H9 (cell line): Measurements from ENCODE around the gene GNB1L. TPM values are rescaled to one million over a fixed set of nuclear protein-coding genes. Genes with fewer than 3 reads are reported as not detected.

Experiments
- DNase-seq: peaks from one replicate; pipeline ENCODE4 v3.0.0-alpha.2; 2017
- H2AFZ ChIP-seq: one replicate; pipeline ENCODE4 v1.6.1; 2013; ENCODE audit warnings: mild to moderate bottlenecking, low read length, control low read depth, moderate library complexity
- H2AK5ac ChIP-seq: 2 replicates; pipeline ENCODE4 v1.6.1; 2013; ENCODE audit warnings: low read length, control low read depth, mixed read lengths; ENCODE audit not compliant: insufficient read length
- H2BK120ac ChIP-seq: one replicate; pipeline ENCODE4 v1.6.1; 2013; ENCODE audit warnings: low read depth, mild to moderate bottlenecking, low read length, control low read depth, inconsistent platforms; ENCODE audit not compliant: poor library complexity, severe bottlenecking
- H2BK12ac ChIP-seq: 2 replicates; pipeline ENCODE4 v1.6.1; 2013; ENCODE audit warnings: low read length, control low read depth, mixed read lengths, low read depth; ENCODE audit not compliant: insufficient read length
- H2BK15ac ChIP-seq: 2 replicates; pipeline ENCODE4 v1.6.1; 2013; ENCODE audit warnings: low read depth, low read length, control low read depth
- H2BK20ac ChIP-seq: one replicate; pipeline ENCODE4 v1.6.1; 2013; ENCODE audit warnings: low read depth, mild to moderate bottlenecking, low read length, control low read depth, inconsistent platforms; ENCODE audit not compliant: poor library complexity, severe bottlenecking
- H2BK5ac ChIP-seq: 2 replicates; pipeline ENCODE4 v1.6.1; 2013; ENCODE audit warnings: low read length, control low read depth, mixed read lengths; ENCODE audit not compliant: insufficient read length
- H3K14ac ChIP-seq: 2 replicates; pipeline ENCODE4 v1.6.1; 2013; ENCODE audit warnings: low read length, control low read depth; ENCODE audit not compliant: insufficient read depth
- H3K18ac ChIP-seq: 2 replicates; pipeline ENCODE4 v1.6.1; 2013; ENCODE audit warnings: low read depth, mild to moderate bottlenecking, mixed read lengths, low read length, control low read depth; ENCODE audit not compliant: insufficient read length
- H3K23ac ChIP-seq: 2 replicates; pipeline ENCODE4 v1.6.1; 2013; ENCODE audit warnings: low read length, control low read depth, mixed read lengths, low read depth; ENCODE audit not compliant: insufficient read length
- H3K23me2 ChIP-seq: 2 replicates; pipeline ENCODE4 v1.6.1; 2013; ENCODE audit warnings: low read depth, mild to moderate bottlenecking, mixed read lengths, low read length, control low read depth; ENCODE audit not compliant: insufficient read length, poor library complexity, severe bottlenecking
- H3K27ac ChIP-seq: 2 replicates; pipeline ENCODE4 v1.5.1; 2013; ENCODE audit warnings: low read length, control low read depth, mixed read lengths, low read depth; ENCODE audit not compliant: insufficient read length
- H3K27me3 ChIP-seq: 2 replicates; pipeline ENCODE4 v1.6.1; 2013; ENCODE audit warnings: low read length, control low read depth, inconsistent platforms; ENCODE audit not compliant: insufficient read depth
- H3K4ac ChIP-seq: 2 replicates; pipeline ENCODE4 v1.6.1; 2013; ENCODE audit warnings: low read depth, mild to moderate bottlenecking, control low read depth, inconsistent platforms, low read length, moderate library complexity
- H3K4me1 ChIP-seq: 2 replicates; pipeline ENCODE4 v1.6.1; 2013; ENCODE audit warnings: low read length, control low read depth, inconsistent platforms; ENCODE audit not compliant: insufficient read depth
- H3K4me2 ChIP-seq: 2 replicates; pipeline ENCODE4 v1.6.1; 2013; ENCODE audit warnings: low read length, control low read depth, mixed read lengths; ENCODE audit not compliant: insufficient read length, insufficient read depth
- H3K56ac ChIP-seq: 2 replicates; pipeline ENCODE4 v1.6.1; 2013; ENCODE audit warnings: low read depth, mild to moderate bottlenecking, mixed read lengths, low read length, control low read depth; ENCODE audit not compliant: insufficient read length
- H3K79me1 ChIP-seq: 2 replicates; pipeline ENCODE4 v1.6.1; 2013; ENCODE audit warnings: low read depth, mild to moderate bottlenecking, moderate library complexity, low read length, control low read depth, inconsistent platforms; ENCODE audit not compliant: insufficient read depth, poor library complexity, severe bottlenecking
- H3K79me2 ChIP-seq: 2 replicates; pipeline ENCODE4 v1.6.1; 2013; ENCODE audit warnings: low read length, control low read depth, inconsistent platforms; ENCODE audit not compliant: insufficient read depth
- H3K9ac ChIP-seq: 2 replicates; pipeline ENCODE4 v1.6.1; 2013; ENCODE audit warnings: low read length, control low read depth, mixed read lengths; ENCODE audit not compliant: insufficient read length; ENCODE audit errors: extremely low read depth
- H3K9me3 ChIP-seq: one replicate; pipeline ENCODE4 v1.6.1; 2013; ENCODE audit warnings: low read depth, low read length, inconsistent platforms; ENCODE audit not compliant: control insufficient read depth
- H3T11ph ChIP-seq: one replicate; pipeline ENCODE4 v1.6.1; 2013; ENCODE audit warnings: mild to moderate bottlenecking, low read length, control low read depth, inconsistent platforms
- H4K20me1 ChIP-seq: one replicate; pipeline ENCODE4 v1.6.1; 2013; ENCODE audit not compliant: control insufficient read depth, insufficient read length, insufficient read depth
- H4K5ac ChIP-seq: 2 replicates; pipeline ENCODE4 v1.6.1; 2013; ENCODE audit warnings: low read depth, mild to moderate bottlenecking, mixed read lengths, low read length, control low read depth; ENCODE audit not compliant: insufficient read length
- H4K8ac ChIP-seq: replicated peaks from 2 replicates; pipeline ENCODE4 v1.6.1; 2013; ENCODE audit warnings: low read length, control low read depth, mixed read lengths, low read depth; ENCODE audit not compliant: insufficient read length
- H4K91ac ChIP-seq: 2 replicates; pipeline ENCODE4 v1.6.1; 2013; ENCODE audit warnings: low read depth, mild to moderate bottlenecking, moderate library complexity, mixed read lengths, low read length, control low read depth; ENCODE audit not compliant: insufficient read length
- H3K27ac Mint-ChIP-seq, 3 experiments: 2 replicates in 2 of 3; 3 replicates in 1 of 3; pipeline ENCODE4 v1.8.0; 2020 to 2021; ENCODE audit warnings: mixed read lengths in 3 of 3, mild to moderate bottlenecking in 1 of 3, moderate library complexity in 1 of 3
- H3K27me3 Mint-ChIP-seq: 2 replicates; pipeline ENCODE4 v1.8.0; 2021; ENCODE audit warnings: low read depth, mild to moderate bottlenecking, moderate library complexity, mixed read lengths
- H3K36me3 Mint-ChIP-seq, 3 experiments: 2 replicates in 2 of 3; 3 replicates in 1 of 3; pipeline ENCODE4 v1.8.0; 2020 to 2021; ENCODE audit warnings: low read depth in 3 of 3, mixed read lengths in 3 of 3; ENCODE audit not compliant: insufficient read depth in 1 of 3
- H3K4me1 Mint-ChIP-seq, 2 experiments: 2 replicates each; pipeline ENCODE4 v1.8.0; 2020; ENCODE audit warnings: mixed read lengths in 2 of 2
- H3K4me3 Mint-ChIP-seq, 2 experiments: 2 replicates in 1 of 2; 3 replicates in 1 of 2; pipeline ENCODE4 v1.8.0; 2020 to 2021; ENCODE audit warnings: mild to moderate bottlenecking in 2 of 2, mixed read lengths in 2 of 2, moderate library complexity in 1 of 2
- H3K9me3 Mint-ChIP-seq, 2 experiments: 2 replicates in 1 of 2; 3 replicates in 1 of 2; pipeline ENCODE4 v1.8.0; 2020; ENCODE audit warnings: mild to moderate bottlenecking in 2 of 2, mixed read lengths in 2 of 2, moderate library complexity in 1 of 2
- WGBS: extraction: QIAGEN DNeasy Blood & Tissue Kit; methylation state at CpG from one replicate; pipeline ENCODE4 v1.1.7; 2013; ENCODE audit warnings: missing lambda C conversion rate, low lambda C conversion rate, mixed read lengths; ENCODE audit not compliant: insufficient read length; ENCODE audit errors: extremely low coverage; 5-methylcytosine and 5-hydroxymethylcytosine counted together
- total RNA-seq: library from RNA; stranded (reverse); gene quantifications from 2 replicates; pipeline ENCODE4 v1.2.1, GENCODE V29; 2021
- TF ChIP-seq, protein P1 (sequence below): fragments of 200-600 bp; sonication (generic); conservative IDR thresholded peaks from 3 replicates; pipeline ENCODE4 v1.8.0; 2021; ENCODE audit warnings: antibody characterized with exemption, mild to moderate bottlenecking

GNB1L gene
- total RNA-seq, 1 experiment from 2014 or later: 22.4 TPM

DNA sequence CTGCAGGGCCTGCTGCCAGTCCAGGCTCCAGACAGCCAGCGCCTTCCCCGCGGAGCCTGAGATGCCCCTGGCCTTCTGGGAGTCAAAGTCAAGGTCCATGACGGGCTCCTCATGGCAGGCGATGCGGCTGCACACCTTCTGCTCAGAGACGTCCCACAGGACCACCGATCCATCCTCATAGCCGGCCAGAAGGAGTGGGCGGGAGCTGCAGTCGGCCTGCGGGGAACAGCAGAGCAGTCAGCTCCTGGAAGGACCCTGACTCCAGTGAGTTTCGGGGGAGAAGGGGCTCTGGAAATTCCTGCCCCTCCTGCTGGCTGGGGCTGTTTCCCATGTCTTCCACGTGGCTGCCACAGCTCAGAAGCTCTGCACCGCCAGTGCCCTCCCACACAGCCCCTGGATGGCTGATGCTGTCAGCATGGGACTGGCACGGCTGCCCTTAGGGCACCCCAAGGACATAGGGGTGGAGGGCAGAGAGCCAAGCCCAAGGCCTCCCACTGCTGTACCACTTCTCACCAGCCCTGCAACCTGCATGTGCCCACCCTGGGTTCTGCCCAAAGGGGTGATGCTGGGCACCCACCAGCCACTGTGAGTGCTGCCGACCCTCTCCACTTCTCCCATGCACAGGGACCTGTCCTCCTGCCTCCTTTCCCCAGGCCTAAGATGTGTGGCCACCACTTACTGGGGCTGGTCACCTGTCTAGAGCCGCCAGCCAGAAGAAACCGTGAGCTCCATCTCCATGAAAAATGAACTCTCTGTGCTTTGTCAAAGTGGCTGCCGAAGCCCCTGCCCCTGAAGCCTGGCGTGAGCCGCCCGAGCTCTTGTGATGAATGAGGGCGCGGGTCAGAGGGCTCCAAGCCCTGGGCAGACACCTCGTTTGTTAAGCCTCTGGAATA is 52.4 kb downstream of the GNB1L start:
- H2BK120ac ChIP-seq: no peak overlapping the region
- no peak overlapping the region for H2BK5ac ChIP-seq
- H3T11ph ChIP-seq: no peak overlapping the region
- no peaks in the 10 kb centered on the region for H3K79me1 ChIP-seq
- H3K18ac ChIP-seq: no peak overlapping the region
- no peak overlapping the region for H4K8ac ChIP-seq
- no peak overlapping the region for H3K9ac ChIP-seq
- H4K20me1 ChIP-seq: no peaks in the 10 kb centered on the region
- H4K5ac ChIP-seq: no peak overlapping the region
- no peak overlapping the region for H4K91ac ChIP-seq
- Mint-ChIP-seq H3K4me3 (no peak overlapping the region), H3K4me1 (peaks cover 3 to 4% of the 10 kb centered on the region in 2 experiments; a peak in 3 of 4 replicates), H3K36me3 (peaks cover 0 to 7% (median 2%) of the 10 kb centered on the region in 3 experiments; a peak in 3 of 7 replicates), H3K27ac (peak overlapping the region in 2 of 3 experiments; percentile 5 to 32; a peak in 2 of 7 replicates), H3K9me3 (no peaks in the 10 kb centered on the region), H3K27me3 (no peaks in the 10 kb centered on the region; the same call in 1 of the 2 replicates)
- TF ChIP-seq, protein P1, sequence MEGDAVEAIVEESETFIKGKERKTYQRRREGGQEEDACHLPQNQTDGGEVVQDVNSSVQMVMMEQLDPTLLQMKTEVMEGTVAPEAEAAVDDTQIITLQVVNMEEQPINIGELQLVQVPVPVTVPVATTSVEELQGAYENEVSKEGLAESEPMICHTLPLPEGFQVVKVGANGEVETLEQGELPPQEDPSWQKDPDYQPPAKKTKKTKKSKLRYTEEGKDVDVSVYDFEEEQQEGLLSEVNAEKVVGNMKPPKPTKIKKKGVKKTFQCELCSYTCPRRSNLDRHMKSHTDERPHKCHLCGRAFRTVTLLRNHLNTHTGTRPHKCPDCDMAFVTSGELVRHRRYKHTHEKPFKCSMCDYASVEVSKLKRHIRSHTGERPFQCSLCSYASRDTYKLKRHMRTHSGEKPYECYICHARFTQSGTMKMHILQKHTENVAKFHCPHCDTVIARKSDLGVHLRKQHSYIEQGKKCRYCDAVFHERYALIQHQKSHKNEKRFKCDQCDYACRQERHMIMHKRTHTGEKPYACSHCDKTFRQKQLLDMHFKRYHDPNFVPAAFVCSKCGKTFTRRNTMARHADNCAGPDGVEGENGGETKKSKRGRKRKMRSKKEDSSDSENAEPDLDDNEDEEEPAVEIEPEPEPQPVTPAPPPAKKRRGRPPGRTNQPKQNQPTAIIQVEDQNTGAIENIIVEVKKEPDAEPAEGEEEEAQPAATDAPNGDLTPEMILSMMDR: no peak
- no peak overlapping the region for H2BK12ac ChIP-seq
- H3K23me2 ChIP-seq: peaks cover 3% of the 10 kb centered on the region
- H3K9me3 ChIP-seq: no peaks in the 10 kb centered on the region
- H2AFZ ChIP-seq: no peak overlapping the region
- no CpG with 5 or more reads among the region's 26 CpGs for WGBS
- H3K56ac ChIP-seq: no peak overlapping the region
- H3K23ac ChIP-seq: no peak overlapping the region
- H2AK5ac ChIP-seq: no peak overlapping the region
- no peak for DNase-seq
- no peaks in the 10 kb centered on the region for H3K27me3 ChIP-seq
- H2BK20ac ChIP-seq: no peak overlapping the region
- no peak overlapping the region for H2BK15ac ChIP-seq
- H3K4me1 ChIP-seq: no peaks in the 10 kb centered on the region
- H3K27ac ChIP-seq: no peak overlapping the region
- no peak overlapping the region for H3K4ac ChIP-seq
- no peak overlapping the region for H3K4me2 ChIP-seq
- no peaks in the 10 kb centered on the region for H3K79me2 ChIP-seq
- no peak overlapping the region for H3K14ac ChIP-seq
